Measurements from ENCODE around the gene SLN.
A peak's percentile ranks its signal among the peaks of the same experiment; 100 is the strongest.

Gene SLN

GRCh38 chr11:107696140-107696539, 15.7 kb downstream of the SLN start:
- DNase-seq (ENCODE audit: low spot score) = no peak
- TF ChIP-seq CTCF (IDR thresholded peaks at IDR 0.05; ENCODE audit: extremely low read depth, missing control alignments) = no peak

- no peak for TF ChIP-seq CTCF (IDR thresholded peaks at IDR 0.05; ENCODE audit: extremely low read depth, missing control alignments)
- no peak for DNase-seq (ENCODE audit: low spot score)
Observed at GRCh38 chr11:107695446-107695845, 16.4 kb downstream of the SLN start.

GRCh38 chr11:107691000-107691750, 20.7 kb downstream of the SLN start:
- no peak for TF ChIP-seq CTCF (IDR thresholded peaks at IDR 0.05; ENCODE audit: extremely low read depth, missing control alignments)
- DNase-seq (ENCODE audit: low spot score) = no peak

GRCh38 chr11:107689317-107690202, 22.3 kb downstream of the SLN start:
- peak; percentile 14 for TF ChIP-seq CTCF (IDR thresholded peaks at IDR 0.05; ENCODE audit: extremely low read depth, missing control alignments)
- DNase-seq (ENCODE audit: low spot score) = peak; percentile 54

GRCh38 chr11:107688322-107688918, 23.4 kb downstream of the SLN start:
- no peak for DNase-seq (ENCODE audit: low spot score)
- TF ChIP-seq CTCF (IDR thresholded peaks at IDR 0.05; ENCODE audit: extremely low read depth, missing control alignments) = no peak

- DNase-seq (ENCODE audit: low spot score) = no peak
- no peak for TF ChIP-seq CTCF (IDR thresholded peaks at IDR 0.05; ENCODE audit: extremely low read depth, missing control alignments)
Observed at GRCh38 chr11:107683807-107684206, 28.0 kb downstream of the SLN start.

GRCh38 chr11:107683061-107683460, 28.8 kb downstream of the SLN start:
- TF ChIP-seq CTCF (IDR thresholded peaks at IDR 0.05; ENCODE audit: extremely low read depth, missing control alignments) = no peak
- no peak for DNase-seq (ENCODE audit: low spot score)
